Raji (cell line): ENCODE data around the gene GBP7.

Experiments
- POLR2A ChIP-seq: IDR thresholded peaks from 2 replicates; pipeline ENCODE4 v1.6.1; 2011; ENCODE audit warnings: low read depth, low read length, control low read depth; ENCODE audit not compliant: insufficient read depth

Gene GBP7

DNA sequence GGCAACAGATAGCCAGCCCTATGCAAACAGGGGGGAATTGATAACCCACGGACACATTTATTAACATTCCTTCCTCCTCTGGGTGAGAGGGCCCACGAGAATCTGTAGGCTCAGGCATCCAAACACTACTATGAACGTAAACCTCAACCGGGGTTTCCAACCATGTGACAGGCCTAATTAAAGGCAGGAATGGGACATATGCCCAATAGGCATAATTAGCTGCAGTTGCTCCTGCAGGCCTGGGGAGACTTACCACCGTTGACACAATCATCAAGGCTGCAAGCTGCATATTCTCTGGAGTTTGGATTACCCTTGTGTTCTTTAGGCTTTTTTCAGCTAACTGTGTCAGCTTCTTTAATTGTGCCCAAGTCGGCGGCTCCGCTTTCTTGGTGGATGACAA lies 88.6 kb downstream of the GBP7 start:
- no peak for TF ChIP-seq POLR2A

- TF ChIP-seq POLR2A: no peak
These were observed 90.0 kb downstream of the GBP7 start for GRCh38 chr1:89085781-89086180.
